IMR-90 (cell line): ENCODE data around the gene MTMR4. TPM values are rescaled to one million over a fixed set of nuclear protein-coding genes. Genes with fewer than 3 reads are reported as not detected.
A peak's percentile ranks its signal among the peaks of the same experiment; 100 is the strongest.

Experiments
- ATAC-seq: fragments of 200-7000 bp; cut with Tn5 transposase; 2 replicates; pipeline ENCODE4 v1.9.1; 2020; ENCODE audit warnings: low read depth, mild to moderate bottlenecking, moderate library complexity
- BruUV-seq: library from RNA; stranded (reverse); fragments of 400-500 nt; replicated peaks from 2 replicates; lab custom pipeline; 2021; lab: Mats Ljungman, UMichigan
- CTCF ChIA-PET: fragments of 300-600 bp; formaldehyde crosslinking; extraction: SDS; loops from one replicate; lab custom pipeline; 2021; ENCODE audit warnings: antibody characterized with exemption; lab: Yijun Ruan, JAX
- POLR2A ChIA-PET: fragments of 300-600 bp; sonication (Branson Sonifier 250); formaldehyde crosslinking; loops from one replicate; lab custom pipeline; 2022; ENCODE audit warnings: antibody characterized with exemption; ENCODE audit not compliant: unreplicated experiment; lab: Charles Lee
- DNase-seq: peaks from one replicate; pipeline ENCODE4 v3.0.0; 2013
- H2AFZ ChIP-seq: replicated peaks from 2 replicates; pipeline ENCODE3; 2013; ENCODE audit warnings: low read length, mild to moderate bottlenecking; ENCODE audit not compliant: poor library complexity
- H2AK5ac ChIP-seq: 2 replicates; pipeline ENCODE4 v1.6.1; 2013; ENCODE audit warnings: low read depth, low read length, inconsistent platforms
- H2AK9ac ChIP-seq: replicated peaks from 2 replicates; pipeline ENCODE3; 2013; ENCODE audit warnings: mild to moderate bottlenecking, low read depth, low read length, moderate library complexity; ENCODE audit not compliant: poor library complexity
- H2BK120ac ChIP-seq: 2 replicates; pipeline ENCODE4 v1.6.1; 2013; ENCODE audit warnings: low read depth, low read length, inconsistent platforms
- H2BK15ac ChIP-seq: 3 replicates; pipeline ENCODE4 v1.6.1; 2013; ENCODE audit warnings: low read depth, low read length, inconsistent platforms
- H2BK20ac ChIP-seq: 2 replicates; pipeline ENCODE4 v1.6.1; 2013; ENCODE audit warnings: low read depth, mild to moderate bottlenecking, inconsistent platforms, low read length, moderate library complexity
- H2BK5ac ChIP-seq: 2 replicates; pipeline ENCODE4 v1.6.1; 2013; ENCODE audit warnings: mild to moderate bottlenecking, low read depth, low read length, inconsistent platforms; ENCODE audit not compliant: poor library complexity, severe bottlenecking
- H3K14ac ChIP-seq: replicated peaks from 2 replicates; pipeline ENCODE4 v1.6.1; 2013; ENCODE audit warnings: low read depth, low read length, inconsistent platforms
- H3K18ac ChIP-seq: 2 replicates; pipeline ENCODE4 v1.6.1; 2013; ENCODE audit warnings: low read depth, low read length, control low read depth
- H3K23ac ChIP-seq: 2 replicates; pipeline ENCODE4 v1.6.1; 2013; ENCODE audit warnings: low read depth, low read length, inconsistent platforms
- H3K27ac ChIP-seq: 2 replicates; pipeline ENCODE4 v1.5.1; 2013; ENCODE audit warnings: mild to moderate bottlenecking, control low read depth, low read length; ENCODE audit not compliant: insufficient read depth
- H3K27me3 ChIP-seq: 2 replicates; pipeline ENCODE4 v1.6.1; 2013; ENCODE audit warnings: low read length; ENCODE audit not compliant: control insufficient read depth, insufficient read depth
- H3K36me3 ChIP-seq: 2 replicates; pipeline ENCODE4 v1.6.1; 2013; ENCODE audit warnings: low read length, mixed read lengths; ENCODE audit not compliant: control insufficient read depth, insufficient read depth
- H3K4ac ChIP-seq: 2 replicates; pipeline ENCODE4 v1.6.1; 2013; ENCODE audit warnings: low read depth, low read length, inconsistent platforms
- H3K4me1 ChIP-seq: 2 replicates; pipeline ENCODE4 v1.6.1; 2013; ENCODE audit warnings: low read length, mixed read lengths; ENCODE audit not compliant: control insufficient read depth, insufficient read depth
- H3K4me2 ChIP-seq: 2 replicates; pipeline ENCODE4 v1.6.1; 2013; ENCODE audit warnings: low read depth, mild to moderate bottlenecking, control low read depth, low read length, moderate library complexity
- H3K4me3 ChIP-seq: 2 replicates; pipeline ENCODE4 v1.5.1; 2013; ENCODE audit warnings: low read depth, mild to moderate bottlenecking, control low read depth, low read length, moderate library complexity; ENCODE audit not compliant: insufficient read depth
- H3K56ac ChIP-seq: 2 replicates; pipeline ENCODE4 v1.6.1; 2013; ENCODE audit warnings: low read length, inconsistent platforms; ENCODE audit not compliant: insufficient read depth; ENCODE audit errors: extremely low read depth
- H3K79me1 ChIP-seq, 2 experiments: 2 replicates each; pipeline ENCODE4 v1.6.1; 2013; ENCODE audit warnings: low read length in 2 of 2, inconsistent platforms in 1 of 2, low read depth in 1 of 2
- H3K9ac ChIP-seq: 2 replicates; pipeline ENCODE4 v1.6.1; 2013; ENCODE audit warnings: low read depth, low read length, control low read depth
- H3K9me1 ChIP-seq: 2 replicates; pipeline ENCODE4 v1.6.1; 2013; ENCODE audit warnings: low read length, inconsistent platforms; ENCODE audit not compliant: insufficient read depth
- H3K9me3 ChIP-seq: 2 replicates; pipeline ENCODE4 v1.6.1; 2013; ENCODE audit warnings: low read length; ENCODE audit not compliant: control insufficient read depth, insufficient read depth
- H4K20me1 ChIP-seq: 2 replicates; pipeline ENCODE4 v1.6.1; 2013; ENCODE audit warnings: low read length, inconsistent platforms; ENCODE audit not compliant: insufficient read depth
- H4K5ac ChIP-seq: 2 replicates; pipeline ENCODE4 v1.6.1; 2013; ENCODE audit warnings: mild to moderate bottlenecking, low read depth, low read length, control low read depth
- H4K8ac ChIP-seq, 2 experiments: 2 replicates each; pipeline ENCODE4 v1.6.1; 2013; ENCODE audit warnings: low read depth in 2 of 2, low read length in 2 of 2, control low read depth in 1 of 2, inconsistent platforms in 1 of 2
- H4K91ac ChIP-seq: 2 replicates; pipeline ENCODE4 v1.6.1; 2013; ENCODE audit warnings: low read depth, low read length, inconsistent platforms; ENCODE audit not compliant: insufficient read depth
- CTCF ChIP-seq: conservative IDR thresholded peaks from 2 replicates; pipeline ENCODE4 v1.5.1; 2012; ENCODE audit warnings: mild to moderate bottlenecking, low read depth, low read length, improper control_type of control experiment
- ELK1 ChIP-seq: fragments of 150-350 bp; IDR thresholded peaks from 2 replicates; pipeline ENCODE4 v1.6.1; 2016; ENCODE audit warnings: low read depth, mild to moderate bottlenecking, low read length, moderate library complexity, borderline replicate concordance
- FOS ChIP-seq: fragments of 150-350 bp; IDR thresholded peaks from 2 replicates; pipeline ENCODE4 v1.6.1; 2016; ENCODE audit warnings: low read depth, low read length
- MAZ ChIP-seq: IDR thresholded peaks from 2 replicates; pipeline ENCODE4 v1.6.1; 2012; ENCODE audit warnings: low read depth, mild to moderate bottlenecking, low read length, improper control_type of control experiment, moderate library complexity, borderline replicate concordance
- MXI1 ChIP-seq: IDR thresholded peaks from 2 replicates; pipeline ENCODE4 v1.6.1; 2012; ENCODE audit warnings: low read depth, mild to moderate bottlenecking, low read length, moderate library complexity, borderline replicate concordance
- NFE2L2 ChIP-seq: fragments of 150-350 bp; IDR thresholded peaks from 2 replicates; pipeline ENCODE4 v1.6.1; 2016; ENCODE audit warnings: low read depth, mild to moderate bottlenecking, low read length
- POLR2A ChIP-seq: IDR thresholded peaks from 2 replicates; pipeline ENCODE4 v1.6.1; 2012; ENCODE audit warnings: mild to moderate bottlenecking, low read depth, low read length
- RAD21 ChIP-seq: IDR thresholded peaks from 2 replicates; pipeline ENCODE4 v1.6.1; 2012; ENCODE audit warnings: low read length, improper control_type of control experiment
- RCOR1 ChIP-seq: IDR thresholded peaks from 2 replicates; pipeline ENCODE4 v1.6.1; 2012; ENCODE audit warnings: mild to moderate bottlenecking, low read length, improper control_type of control experiment; ENCODE audit not compliant: insufficient replicate concordance
- RFX5 ChIP-seq: IDR thresholded peaks from 2 replicates; pipeline ENCODE4 v1.8.0; 2012; ENCODE audit warnings: low read depth, mild to moderate bottlenecking, low read length, moderate library complexity
- SMC3 ChIP-seq: fragments of 150-350 bp; IDR thresholded peaks from 2 replicates; pipeline ENCODE4 v1.6.1; 2016; ENCODE audit warnings: low read depth, mild to moderate bottlenecking, antibody characterized with exemption, low read length, moderate library complexity
- USF2 ChIP-seq: fragments of 150-350 bp; IDR thresholded peaks from 2 replicates; pipeline ENCODE4 v1.6.1; 2017; ENCODE audit warnings: mild to moderate bottlenecking, antibody characterized with exemption, low read length, low read depth
- WGBS, 2 experiments: methylation state at CpG; one replicate each; pipeline versions ENCODE4 v1.1.5 to v1.1.7; 2013; ENCODE audit warnings: missing lambda C conversion rate in 2 of 2; ENCODE audit not compliant: insufficient read length in 1 of 2; ENCODE audit errors: extremely low coverage in 2 of 2; 5-methylcytosine and 5-hydroxymethylcytosine counted together
- dilution Hi-C: fragments of 300-500 bp; cut with HindIII; formaldehyde crosslinking; loops from one replicate; pipeline ENCODE4 v1.14.3; 2018; ENCODE audit warnings: low sequenced_read_pairs; ENCODE audit not compliant: unreplicated experiment
- in situ Hi-C: fragments of 300-500 bp; cut with MboI; formaldehyde crosslinking; loops from 3 replicates; pipeline ENCODE4 v1.14.3; 2019; ENCODE audit warnings: low sequenced_read_pairs, inconsistent platforms, mixed read lengths
- intact Hi-C: fragments of 100-400 bp; cut with micrococcal nuclease; formaldehyde crosslinking; loops from 2 replicates; pipeline ENCODE4 v1.10.0; 2022
- polyA plus RNA-seq, 3 experiments: library from polyadenylated mRNA; depleted of rRNA; stranded (reverse); fragments of >200 nt; gene quantifications; 2 replicates each; pipeline ENCODE4 v1.2.3, GENCODE V29; 2012; ENCODE audit warnings: low replicate concordance in 1 of 3
- total RNA-seq: library from RNA; depleted of rRNA; stranded (reverse); fragments of >200 nt; gene quantifications from 2 replicates; pipeline ENCODE4 v1.2.3, GENCODE V29; 2012

The MTMR4 gene
- total and polyA plus RNA-seq, 2 of the 4 experiments (the other 2 are of a cell fraction) = 13.2 to 42.5 TPM

- Histone ChIP-seq H4K5ac (peak overlapping the region; percentile 83), H3K9ac (peak overlapping the region; percentile 79), H3K14ac (peak overlapping the region; percentile 93), H3K4ac (peak overlapping the region; percentile 86), H3K27ac (peak overlapping the region; percentile 80), H4K8ac (peak overlapping the region; percentile 72 to 97), H4K91ac (peak overlapping the region; percentile 93), H3K4me3 (peak overlapping the region; percentile 64), H3K18ac (peak overlapping the region; percentile 37), H3K23ac (peak overlapping the region; percentile 48; the same call in 1 of the 2 replicates), H3K9me1 (peaks cover 11% of the 10 kb centered on the region; the same call in 1 of the 2 replicates), H2BK120ac (peak overlapping the region; percentile 77), H2BK20ac (peak overlapping the region; percentile 63; the same call in 1 of the 2 replicates), H3K4me2 (peak overlapping the region; percentile 64), H2BK15ac (peak overlapping the region; percentile 90; the same call in 1 of the 3 replicates), H3K56ac (peak overlapping the region; percentile 83), H3K4me1 (peaks cover 12% of the 10 kb centered on the region; the same call in 1 of the 2 replicates), H3K9me3 (no peaks in the 10 kb centered on the region), H2BK5ac (peak overlapping the region; percentile 79), H4K20me1 (no peaks in the 10 kb centered on the region), H2AK5ac (peak overlapping the region; percentile 66; the same call in 1 of the 2 replicates), H3K27me3 (no peaks in the 10 kb centered on the region), H2AK9ac (peak overlapping the region; percentile 97), H2AFZ (peak overlapping the region; percentile 99), H3K36me3 (no peaks in the 10 kb centered on the region), H3K79me1 (peaks cover 0 to 33% of the 10 kb centered on the region in 2 experiments; a peak in 2 of 4 replicates)
- intact Hi-C loops (loop anchor here (1.0 to 10.0 kb wide), 8 partner anchors 69 to 487 kb away; partner anchors contain the start of genes RAD51C, SUPT4H1 and TEX14), dilution Hi-C loops (no loop called here), in situ Hi-C loops (loop anchor here (10.0 kb wide), 1 partner anchor 117 kb away; no protein-coding TSS in a partner anchor)
- peak; percentile 84 for ATAC-seq
- WGBS, 2 experiments = 0% methylated on average over 6 of the region's 39 CpGs; no CpG with 5 or more reads in 1 of the 2 experiments
- ChIA-PET POLR2A (interaction anchor here (1.0 kb wide), 1 partner anchor 113 kb away, joined by 5 read pairs; no protein-coding TSS in a partner anchor), CTCF (interaction anchor here (0.8 to 1.7 kb wide), 3 partner anchors 66 to 487 kb away, joined by 3 to 8 read pairs (median 5); no protein-coding TSS in a partner anchor)
- BruUV-seq = no TSS peak
- DNase-seq = peak; percentile 100
- 0 out of 2 replicates have a peak, but pooled peaks have one; percentile 5 for TF ChIP-seq MXI1
- 0 out of 2 replicates have a peak, but pooled peaks have one; percentile 6 for TF ChIP-seq RFX5
- TF ChIP-seq USF2 = peak; percentile 41; the same call in 1 of the 2 replicates
- TF ChIP-seq FOS = peak; percentile 48; the same call in 1 of the 2 replicates
- no peak for TF ChIP-seq SMC3
- TF ChIP-seq CTCF = no peak
- no peak for TF ChIP-seq RCOR1
- peak; percentile 7; the same call in 1 of the 2 replicates for TF ChIP-seq MAZ
- TF ChIP-seq ELK1 = peak; percentile 85
- no peak for TF ChIP-seq RAD21
- 0 out of 2 replicates have a peak, but pooled peaks have one; percentile 42 for TF ChIP-seq POLR2A
- no peak for TF ChIP-seq NFE2L2
Measured at GRCh38 chr17:58517928-58518609, 3.6 kb upstream of the MTMR4 start.
